Measurements from ENCODE around the gene COX10.
"Not testable (repeated sequence)": the region's sequence is repeated elsewhere in the genome, so short reads cannot be mapped to it uniquely, and the experiment has no call there.

Gene COX10

GRCh38 chr17:14069251-14070021 is at the start of gene COX10:
COX10 (plus strand) TSS chr17:14069504; CDS start chr17:14069606, 102 bp downstream.
- peak; percentile 74 for DNase-seq (ENCODE audit: low read depth)

- DNase-seq (ENCODE audit: low read depth) = not testable (repeated sequence)
Measured at GRCh38 chr17:14021651-14022294, 47.5 kb upstream of the COX10 start.

GRCh38 chr17:14029755-14030154 is 39.5 kb upstream of the COX10 start:
- DNase-seq (ENCODE audit: low read depth) = not testable (repeated sequence)

- DNase-seq (ENCODE audit: low read depth) = no peak
Measured at GRCh38 chr17:14032234-14032633, 37.1 kb upstream of the COX10 start.

GRCh38 chr17:14033166-14033565 is 36.1 kb upstream of the COX10 start:
- no peak for DNase-seq (ENCODE audit: low read depth)

- DNase-seq (ENCODE audit: low read depth) = no peak
Measured at GRCh38 chr17:14037453-14037852, 31.9 kb upstream of the COX10 start.

GRCh38 chr17:14038206-14038605 is 31.1 kb upstream of the COX10 start:
- DNase-seq (ENCODE audit: low read depth) = no peak

GRCh38 chr17:14042411-14042810 is 26.9 kb upstream of the COX10 start:
- DNase-seq (ENCODE audit: low read depth) = no peak

GRCh38 chr17:14044702-14045101 is 24.6 kb upstream of the COX10 start:
- DNase-seq (ENCODE audit: low read depth) = no peak

GRCh38 chr17:14046978-14047377 is 22.3 kb upstream of the COX10 start:
- DNase-seq (ENCODE audit: low read depth) = no peak

- no peak for DNase-seq (ENCODE audit: low read depth)
Measured at GRCh38 chr17:14047591-14047990, 21.7 kb upstream of the COX10 start.

- DNase-seq (ENCODE audit: low read depth) = no peak
Measured at GRCh38 chr17:14048169-14048568, 21.1 kb upstream of the COX10 start.

- no peak for DNase-seq (ENCODE audit: low read depth)
Measured at GRCh38 chr17:14050616-14051015, 18.7 kb upstream of the COX10 start.

GRCh38 chr17:14051692-14052091 is 17.6 kb upstream of the COX10 start:
- DNase-seq (ENCODE audit: low read depth) = no peak

- no peak for DNase-seq (ENCODE audit: low read depth)
Measured at GRCh38 chr17:14052886-14053615, 16.3 kb upstream of the COX10 start.

GRCh38 chr17:14057591-14057990 is 11.7 kb upstream of the COX10 start:
- no peak for DNase-seq (ENCODE audit: low read depth)

- no peak for DNase-seq (ENCODE audit: low read depth)
Measured at GRCh38 chr17:14058051-14058450, 11.3 kb upstream of the COX10 start.

GRCh38 chr17:14060706-14061105 is 8.6 kb upstream of the COX10 start:
- DNase-seq (ENCODE audit: low read depth) = no peak

GRCh38 chr17:14061666-14062560 is 7.4 kb upstream of the COX10 start:
- DNase-seq (ENCODE audit: low read depth) = no peak

- DNase-seq (ENCODE audit: low read depth) = no peak
Measured at GRCh38 chr17:14067347-14067746, 2.0 kb upstream of the COX10 start.

GRCh38 chr17:14068542-14069250 is 608 bp upstream of the COX10 start:
- no peak for DNase-seq (ENCODE audit: low read depth)
